ENCODE data around the gene UBE2E2.
"Not testable (repeated sequence)": the region's sequence is repeated elsewhere in the genome, so short reads cannot be mapped to it uniquely, and the experiment has no call there.

The UBE2E2 gene

GRCh38 chr3:23329471-23330105, 126.5 kb downstream of the UBE2E2 start:
- no peak for DNase-seq (ENCODE audit: low spot score)

GRCh38 chr3:23330568-23330967, 127.4 kb downstream of the UBE2E2 start:
- no peak for DNase-seq (ENCODE audit: low spot score)

- DNase-seq (ENCODE audit: low spot score) = no peak
Observed at GRCh38 chr3:23331141-23331935, 128.2 kb downstream of the UBE2E2 start.

GRCh38 chr3:23333633-23334032, 130.5 kb downstream of the UBE2E2 start:
- no peak for DNase-seq (ENCODE audit: low spot score)

- DNase-seq (ENCODE audit: low spot score) = not testable (repeated sequence)
Observed at GRCh38 chr3:23336853-23337252, 133.7 kb downstream of the UBE2E2 start.

- no peak for DNase-seq (ENCODE audit: low spot score)
Observed at GRCh38 chr3:23341147-23341838, 138.2 kb downstream of the UBE2E2 start.

GRCh38 chr3:23342343-23342742, 139.2 kb downstream of the UBE2E2 start:
- no peak for DNase-seq (ENCODE audit: low spot score)

- DNase-seq (ENCODE audit: low spot score) = no peak
Observed at GRCh38 chr3:23343509-23343908, 140.4 kb downstream of the UBE2E2 start.

GRCh38 chr3:23344886-23345285, 141.8 kb downstream of the UBE2E2 start:
- no peak for DNase-seq (ENCODE audit: low spot score)

GRCh38 chr3:23349444-23349843, 146.3 kb downstream of the UBE2E2 start:
- not testable (repeated sequence) for DNase-seq (ENCODE audit: low spot score)

GRCh38 chr3:23356169-23356568, 153.0 kb downstream of the UBE2E2 start:
- no peak for DNase-seq (ENCODE audit: low spot score)

- no peak for DNase-seq (ENCODE audit: low spot score)
Observed at GRCh38 chr3:23356923-23357322, 153.8 kb downstream of the UBE2E2 start.

- DNase-seq (ENCODE audit: low spot score) = no peak
Observed at GRCh38 chr3:23359116-23359515, 156.0 kb downstream of the UBE2E2 start.

- DNase-seq (ENCODE audit: low spot score) = no peak
Observed at GRCh38 chr3:23365066-23365465, 161.9 kb downstream of the UBE2E2 start.

- DNase-seq (ENCODE audit: low spot score) = no peak
Observed at GRCh38 chr3:23368731-23369130, 165.6 kb downstream of the UBE2E2 start.

- DNase-seq (ENCODE audit: low spot score) = no peak
Observed at GRCh38 chr3:23372285-23372684, 169.2 kb downstream of the UBE2E2 start.

- DNase-seq (ENCODE audit: low spot score) = no peak
Observed at GRCh38 chr3:23376516-23377248, 173.6 kb downstream of the UBE2E2 start.

GRCh38 chr3:23377928-23378672, 175.0 kb downstream of the UBE2E2 start:
- no peak for DNase-seq (ENCODE audit: low spot score)

GRCh38 chr3:23383875-23384274, 180.7 kb downstream of the UBE2E2 start:
- no peak for DNase-seq (ENCODE audit: low spot score)

- no peak for DNase-seq (ENCODE audit: low spot score)
Observed at GRCh38 chr3:23385327-23385726, 182.2 kb downstream of the UBE2E2 start.

- DNase-seq (ENCODE audit: low spot score) = no peak
Observed at GRCh38 chr3:23387286-23387918, 184.3 kb downstream of the UBE2E2 start.
